Measurements from ENCODE around the gene SMPD4. TPM values are rescaled to one million over a fixed set of nuclear protein-coding genes. Genes with fewer than 3 reads are reported as not detected.
"Not testable (repeated sequence)": the region's sequence is repeated elsewhere in the genome, so short reads cannot be mapped to it uniquely, and the experiment has no call there.

SMPD4 gene
- total and polyA plus RNA-seq, 7 donors: 15.7 to 29.8 (median 24.8) TPM

DNA sequence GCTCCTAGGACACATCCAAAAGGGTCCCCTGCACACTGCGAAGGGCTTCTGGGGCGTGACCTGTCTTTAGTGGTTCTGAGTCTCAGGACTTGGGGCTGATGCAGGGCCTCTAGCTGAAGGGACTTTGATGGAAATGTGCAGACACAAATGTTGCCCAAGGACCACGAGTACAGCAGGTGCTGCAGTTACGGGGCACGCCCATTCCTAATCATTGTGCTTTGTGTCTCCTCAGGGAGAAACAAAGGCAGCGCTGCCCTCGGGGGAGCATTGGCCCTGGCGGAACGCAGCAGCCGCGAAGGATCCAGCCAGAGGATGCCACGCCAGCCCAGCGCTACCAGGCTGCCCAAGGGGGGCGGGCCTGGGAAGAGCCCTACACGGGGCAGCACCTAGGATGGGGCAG is 8.8 kb upstream of the SMPD4 start:
- WGBS, 3 donors: 81 to 86% (median 84%) methylated on average over 15 of the region's 15 CpGs
- H3K9me3 ChIP-seq: no peaks in the 10 kb centered on the region
- ATAC-seq: no peak
- H3K27ac ChIP-seq: no peak overlapping the region
- no peak for DNase-seq
- intact Hi-C loops (cut with DNase I): no loop called here
- H3K4me3 ChIP-seq: no peak overlapping the region
- peaks cover 0 to 5% of the 10 kb centered on the region in 2 donors for H3K36me3 ChIP-seq (ENCODE audit: insufficient read depth in 1 of 2, low read depth in 1 of 2)
- no peaks in the 10 kb centered on the region for H3K27me3 ChIP-seq (ENCODE audit: insufficient read depth in 3 of 3, low read length in 2 of 3)
- TF ChIP-seq, protein P1, sequence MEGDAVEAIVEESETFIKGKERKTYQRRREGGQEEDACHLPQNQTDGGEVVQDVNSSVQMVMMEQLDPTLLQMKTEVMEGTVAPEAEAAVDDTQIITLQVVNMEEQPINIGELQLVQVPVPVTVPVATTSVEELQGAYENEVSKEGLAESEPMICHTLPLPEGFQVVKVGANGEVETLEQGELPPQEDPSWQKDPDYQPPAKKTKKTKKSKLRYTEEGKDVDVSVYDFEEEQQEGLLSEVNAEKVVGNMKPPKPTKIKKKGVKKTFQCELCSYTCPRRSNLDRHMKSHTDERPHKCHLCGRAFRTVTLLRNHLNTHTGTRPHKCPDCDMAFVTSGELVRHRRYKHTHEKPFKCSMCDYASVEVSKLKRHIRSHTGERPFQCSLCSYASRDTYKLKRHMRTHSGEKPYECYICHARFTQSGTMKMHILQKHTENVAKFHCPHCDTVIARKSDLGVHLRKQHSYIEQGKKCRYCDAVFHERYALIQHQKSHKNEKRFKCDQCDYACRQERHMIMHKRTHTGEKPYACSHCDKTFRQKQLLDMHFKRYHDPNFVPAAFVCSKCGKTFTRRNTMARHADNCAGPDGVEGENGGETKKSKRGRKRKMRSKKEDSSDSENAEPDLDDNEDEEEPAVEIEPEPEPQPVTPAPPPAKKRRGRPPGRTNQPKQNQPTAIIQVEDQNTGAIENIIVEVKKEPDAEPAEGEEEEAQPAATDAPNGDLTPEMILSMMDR (IDR thresholded peaks at IDR 0.05): no peak
- H3K4me1 ChIP-seq: no peaks in the 10 kb centered on the region

- DNase-seq; intact Hi-C loops (cut with DNase I); H3K27me3 ChIP-seq (ENCODE audit: insufficient read depth in 3 of 3, low read length in 2 of 3); H3K27ac ChIP-seq; H3K9me3 ChIP-seq; ATAC-seq; H3K4me1 ChIP-seq; H3K4me3 ChIP-seq: not testable (repeated sequence)
- H3K36me3 ChIP-seq (ENCODE audit: insufficient read depth in 1 of 2, low read depth in 1 of 2): peaks cover 0 to 12% of the 10 kb centered on the region in 2 donors
- 58 to 73% (median 71%) methylated on average over 4 of the region's 4 CpGs for WGBS, 3 donors
Observed at GRCh38 chr2:130188958-130189357, 7.6 kb upstream of the SMPD4 start.

GRCh38 chr2:130187859-130188792 is 6.7 kb upstream of the SMPD4 start:
- intact Hi-C loops (cut with DNase I); H3K4me3 ChIP-seq; H3K9me3 ChIP-seq; DNase-seq; H3K4me1 ChIP-seq; H3K27me3 ChIP-seq (ENCODE audit: insufficient read depth in 3 of 3, low read length in 2 of 3); ATAC-seq; H3K27ac ChIP-seq: not testable (repeated sequence)
- H3K36me3 ChIP-seq (ENCODE audit: insufficient read depth in 1 of 2, low read depth in 1 of 2): peaks cover 0 to 17% of the 10 kb centered on the region in 2 donors
- 90 to 95% (median 90%) methylated on average over 17 of the region's 17 CpGs for WGBS, 3 donors

DNA sequence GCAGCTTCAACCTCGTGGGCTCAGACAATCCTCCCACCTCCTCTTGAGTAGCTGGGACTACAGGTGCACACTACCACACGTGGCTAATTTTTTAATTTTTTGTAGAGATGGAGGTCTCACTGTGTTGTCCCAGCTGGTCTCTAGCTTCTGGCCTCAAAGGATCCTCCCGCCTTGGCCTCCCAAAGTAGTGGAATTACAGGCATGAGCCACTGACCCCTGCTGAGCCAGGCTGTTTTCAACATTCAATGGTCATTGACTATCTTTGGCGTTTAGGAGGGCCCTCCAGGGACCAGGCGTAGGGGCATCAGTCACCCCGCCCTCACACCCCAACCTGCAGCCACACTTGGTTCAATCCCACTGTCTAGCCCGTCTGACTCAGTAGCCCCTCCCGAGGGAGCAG is 5.9 kb upstream of the SMPD4 start:
- no peak for ATAC-seq
- no peaks in the 10 kb centered on the region for H3K4me1 ChIP-seq
- DNase-seq: no peak
- WGBS, 3 donors: 75 to 82% (median 79%) methylated on average over 7 to 8 of the region's 8 CpGs
- H3K27me3 ChIP-seq (ENCODE audit: insufficient read depth in 3 of 3, low read length in 2 of 3): no peaks in the 10 kb centered on the region
- no peak overlapping the region for H3K27ac ChIP-seq
- TF ChIP-seq, protein P1 (IDR thresholded peaks at IDR 0.05): no peak
- H3K36me3 ChIP-seq (ENCODE audit: insufficient read depth in 1 of 2, low read depth in 1 of 2): peaks cover 0 to 17% of the 10 kb centered on the region in 2 donors
- H3K9me3 ChIP-seq: no peaks in the 10 kb centered on the region
- no peak overlapping the region for H3K4me3 ChIP-seq
- intact Hi-C loops (cut with DNase I): no loop called here

DNA sequence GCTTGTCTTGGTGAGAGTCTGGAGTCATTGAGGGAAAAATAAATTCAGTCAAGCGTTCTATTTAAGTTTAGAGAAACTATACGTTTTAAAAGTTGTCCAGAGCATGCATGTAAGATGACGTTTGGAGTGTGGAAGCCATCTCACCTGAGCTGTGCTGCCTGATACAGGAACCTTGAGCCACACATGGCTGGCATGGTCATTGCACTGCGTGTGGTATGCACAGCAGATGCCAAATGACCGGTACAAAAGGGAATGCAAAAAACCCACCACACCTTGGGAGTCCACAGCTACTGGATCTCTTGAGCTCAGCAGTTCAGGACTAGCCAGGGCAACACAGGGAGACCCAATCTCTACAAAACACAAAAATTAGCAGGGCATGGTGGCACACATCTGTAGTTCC is 5.0 kb upstream of the SMPD4 start:
- WGBS, 3 donors: 83 to 87% (median 85%) methylated on average over 5 of the region's 5 CpGs
- DNase-seq (no peak), ATAC-seq (no peak)
- TF ChIP-seq, protein P1 (IDR thresholded peaks at IDR 0.05): no peak
- peaks cover 0 to 17% of the 10 kb centered on the region in 2 donors for H3K36me3 ChIP-seq (ENCODE audit: insufficient read depth in 1 of 2, low read depth in 1 of 2)
- H3K9me3 ChIP-seq: no peaks in the 10 kb centered on the region
- no peak overlapping the region for H3K4me3 ChIP-seq
- H3K4me1 ChIP-seq: no peaks in the 10 kb centered on the region
- no peaks in the 10 kb centered on the region for H3K27me3 ChIP-seq (ENCODE audit: insufficient read depth in 3 of 3, low read length in 2 of 3)
- H3K27ac ChIP-seq: no peak overlapping the region
- intact Hi-C loops (cut with DNase I): no loop called here
